GM10266 (cell line): ENCODE results near the gene INHBE.

Source experiments
- DNase-seq: peaks from one replicate; pipeline ENCODE4 v3.0.0; 2012; ENCODE audit errors: extremely low spot score
- CTCF ChIP-seq: IDR thresholded peaks from 2 replicates; pipeline ENCODE4 v1.5.1; 2012; ENCODE audit warnings: mild to moderate bottlenecking, low read depth; ENCODE audit not compliant: control insufficient read depth, insufficient read depth; ENCODE audit errors: missing control alignments

The INHBE gene

GRCh38 chr12:57452937-57453509 is 2.1 kb upstream of the INHBE start:
- no peak for DNase-seq
- peak; percentile 92 for TF ChIP-seq CTCF

GRCh38 chr12:57454213-57454565 is 918 bp upstream of the INHBE start:
- TF ChIP-seq CTCF: no peak
- DNase-seq: no peak

- no peak for TF ChIP-seq CTCF
- DNase-seq: no peak
Measured at GRCh38 chr12:57455374-57456144, 452 bp downstream of the INHBE start.

- peak; percentile 65 for TF ChIP-seq CTCF
- peak; percentile 31 for DNase-seq
Measured at GRCh38 chr12:57456145-57456700, 1.1 kb downstream of the INHBE start.

- DNase-seq: no peak
- TF ChIP-seq CTCF: no peak
Measured at GRCh38 chr12:57456737-57457490, 1.8 kb downstream of the INHBE start.

- DNase-seq: no peak
- TF ChIP-seq CTCF: no peak
Measured at GRCh38 chr12:57458665-57459054, 3.6 kb downstream of the INHBE start.
